Activated CD8-positive, alpha-beta memory T cell treated with anti-CD3 and anti-CD28 coated beads for 36 hours (primary cell): ENCODE measurements around the gene FNDC3B. TPM values are rescaled to one million over a fixed set of nuclear protein-coding genes. Genes with fewer than 3 reads are reported as not detected.
"Not testable (repeated sequence)": the region's sequence is repeated elsewhere in the genome, so short reads cannot be mapped to it uniquely, and the experiment has no call there.

ENCODE experiments used
- CTCF ChIA-PET: fragments of 350-600 bp; sonication (Branson Sonifier 250); formaldehyde crosslinking; loops from one replicate; lab custom pipeline; 2021; ENCODE audit warnings: antibody characterized with exemption; lab: Charles Lee
- POLR2A ChIA-PET: fragments of 350-600 bp; sonication (Branson Sonifier 250); formaldehyde crosslinking; loops from one replicate; lab custom pipeline; 2021; ENCODE audit warnings: antibody characterized with exemption; lab: Charles Lee
- total RNA-seq, 2 experiments: library from RNA; stranded (reverse); gene quantifications; one replicate each; pipeline ENCODE4 v1.2.3, GENCODE V29; 2021

Gene FNDC3B
- total RNA-seq, 2 experiments from 2014 or later = 19.0 to 24.2 TPM

DNA sequence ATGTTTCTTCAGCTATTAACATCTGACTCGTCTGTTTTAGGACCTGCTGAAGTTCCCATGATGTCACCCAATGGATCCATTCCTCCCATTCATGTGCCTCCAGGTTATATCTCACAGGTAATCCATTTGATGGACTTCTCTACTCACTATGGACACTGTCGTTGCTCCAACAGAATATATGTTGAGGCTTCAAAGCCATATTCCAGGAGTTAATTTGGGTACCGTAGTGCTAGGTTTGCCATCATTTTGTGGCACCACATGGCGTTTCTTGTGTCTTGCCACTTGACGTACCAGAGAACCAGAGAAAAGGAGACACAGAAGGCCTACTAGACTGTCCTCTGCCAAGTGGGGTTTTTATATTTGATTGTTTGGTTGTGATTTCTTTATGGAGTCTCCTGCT is 187.5 kb downstream of the FNDC3B start:
- POLR2A ChIA-PET = no interaction called here

GRCh38 chr3:172227340-172228035 is 188.1 kb downstream of the FNDC3B start:
- ChIA-PET POLR2A (no interaction called here), CTCF (no interaction called here)

More for the DNA sequence above, 187.5 kb downstream of the FNDC3B start:
- CTCF ChIA-PET = no interaction called here

DNA sequence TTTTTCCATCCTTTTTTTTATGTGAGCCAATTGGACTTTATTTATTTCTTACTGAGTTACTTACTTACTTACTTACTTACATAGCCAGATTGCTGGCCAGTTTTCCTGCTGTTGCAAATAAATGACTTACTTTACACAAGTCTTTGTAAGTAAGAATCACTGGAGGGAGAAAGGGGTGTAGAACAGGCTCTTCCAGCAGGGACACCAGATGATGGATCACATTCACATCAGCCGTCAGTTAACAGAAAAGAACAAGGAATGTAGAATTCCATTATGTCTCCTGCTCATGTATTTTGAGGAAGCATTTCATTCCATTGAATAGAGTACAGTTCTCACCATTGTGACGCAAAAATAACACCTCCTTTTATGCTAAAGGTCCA is 188.6 kb downstream of the FNDC3B start:
- ChIA-PET CTCF (no interaction called here), POLR2A (no interaction called here)

DNA sequence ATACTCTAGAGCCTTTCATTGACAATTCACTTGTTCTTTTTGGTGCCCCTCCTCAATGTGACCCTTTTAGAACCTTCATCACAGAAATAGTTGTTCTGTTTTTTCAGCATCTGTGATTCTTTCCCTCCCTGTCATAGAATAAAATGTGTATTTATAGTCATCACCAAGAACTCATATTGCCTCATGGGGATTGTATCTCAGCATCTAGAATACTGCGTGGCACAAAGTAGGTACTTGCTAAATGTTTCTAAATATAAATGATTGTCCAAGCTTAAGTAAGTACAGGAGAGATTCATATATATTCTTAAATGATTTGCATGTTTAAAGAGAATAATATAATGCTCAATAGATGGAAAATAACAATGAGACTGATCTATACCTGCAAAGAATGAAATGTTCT is 190.1 kb downstream of the FNDC3B start:
- ChIA-PET POLR2A (no interaction called here), CTCF (no interaction called here)

- CTCF ChIA-PET = no interaction called here
- POLR2A ChIA-PET = no interaction called here
Measured at GRCh38 chr3:172231318-172231901, 192.0 kb downstream of the FNDC3B start.

DNA sequence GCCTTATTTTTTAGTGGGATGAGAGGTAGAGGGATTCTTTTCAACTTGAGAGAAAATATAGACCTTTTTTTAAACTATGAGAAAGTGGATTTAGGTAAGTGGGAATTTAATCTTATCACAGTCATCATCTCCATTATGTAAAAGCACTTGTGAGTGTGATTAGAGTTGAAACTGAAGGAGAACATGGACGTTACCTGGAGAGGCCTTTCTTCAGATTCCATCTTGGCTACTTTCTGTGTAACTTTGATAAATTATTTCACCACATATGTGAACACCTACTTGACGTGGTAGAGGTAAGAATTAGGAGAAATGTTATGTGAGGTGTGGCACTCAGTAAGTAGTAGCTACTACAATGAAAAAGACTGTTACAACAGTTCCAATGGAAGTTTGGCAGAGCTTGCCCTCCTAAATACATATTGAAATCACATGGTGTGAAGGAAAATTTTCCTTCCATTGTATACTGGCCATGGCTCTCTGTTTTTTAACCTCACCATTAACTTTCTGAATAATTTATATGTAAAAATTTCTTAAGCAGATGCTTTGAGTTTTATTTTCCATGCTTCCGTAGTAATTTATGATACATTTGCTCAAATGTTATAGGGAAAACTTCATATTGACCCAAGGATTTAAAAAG is 193.3 kb downstream of the FNDC3B start:
- CTCF ChIA-PET = no interaction called here

DNA sequence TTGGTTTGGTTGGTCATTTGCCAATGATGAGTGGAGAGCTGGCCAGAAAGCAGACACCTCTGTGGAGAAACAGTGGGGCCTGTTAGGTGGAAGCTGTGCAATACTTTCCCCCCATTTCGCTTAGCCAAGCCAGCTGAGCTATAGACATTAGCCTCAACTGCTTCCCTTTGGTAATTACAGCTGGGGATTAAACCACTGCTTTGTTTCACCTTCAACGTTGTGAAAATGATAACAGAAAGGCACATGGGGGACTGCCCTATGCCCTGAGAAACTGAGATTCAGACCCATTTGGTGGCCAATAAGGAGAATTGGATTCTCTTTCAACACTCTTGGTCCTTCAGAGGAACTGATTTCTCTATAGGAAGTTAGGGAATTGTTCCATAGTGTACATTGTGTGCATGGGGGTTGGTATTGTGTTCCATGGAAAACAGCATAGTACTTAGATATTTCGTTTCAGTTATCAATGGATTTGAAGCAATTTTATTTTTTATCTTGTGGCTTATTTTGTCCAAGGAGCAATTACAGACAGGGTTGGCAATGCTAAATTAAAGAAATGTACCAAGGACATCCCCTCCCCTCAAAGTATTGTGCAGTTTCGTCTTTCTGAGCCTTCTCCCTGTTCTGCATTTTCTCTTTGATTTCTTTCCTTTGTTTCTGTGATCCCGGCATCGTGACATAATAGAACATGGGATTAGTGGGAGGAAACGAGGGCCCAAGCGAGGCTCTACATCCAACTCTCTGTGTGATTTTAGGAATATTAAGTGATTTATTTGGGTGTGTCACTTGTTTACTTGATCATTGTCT is 194.3 kb downstream of the FNDC3B start:
- ChIA-PET CTCF (no interaction called here), POLR2A (no interaction called here)

More for the DNA sequence above, 193.3 kb downstream of the FNDC3B start:
- POLR2A ChIA-PET = no interaction called here

- ChIA-PET POLR2A (no interaction called here), CTCF (no interaction called here)
Measured at GRCh38 chr3:172235698-172236097, 196.3 kb downstream of the FNDC3B start.

- ChIA-PET CTCF (no interaction called here), POLR2A (no interaction called here)
Measured at GRCh38 chr3:172236771-172237742, 197.7 kb downstream of the FNDC3B start.

DNA sequence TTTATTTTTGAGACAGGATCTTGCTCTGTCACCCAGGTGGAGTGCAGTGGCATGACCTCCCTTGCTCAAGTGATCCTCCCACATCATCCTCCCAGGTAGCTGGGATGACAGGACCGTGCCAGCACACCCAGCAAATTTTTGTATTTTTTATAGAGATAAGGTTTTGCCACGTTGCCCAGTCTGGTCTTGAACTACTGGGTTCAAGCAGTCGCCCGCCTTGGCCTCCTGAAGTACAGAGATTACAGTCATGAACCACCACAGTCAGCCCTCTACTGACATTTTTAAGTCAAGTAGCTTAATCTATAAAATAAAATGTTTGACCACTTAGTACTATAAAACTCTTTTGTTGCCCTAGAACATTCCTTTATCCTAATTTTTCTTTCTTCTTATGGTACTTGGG is 198.8 kb downstream of the FNDC3B start:
- POLR2A ChIA-PET = no interaction called here
- CTCF ChIA-PET = no interaction called here

- ChIA-PET POLR2A (interaction anchor here (0.7 kb wide), 1 partner anchor 211 kb away, joined by 8 read pairs; no protein-coding TSS in a partner anchor), CTCF (interaction anchor here (0.7 kb wide), 1 partner anchor 98 kb away, joined by 4 read pairs; no protein-coding TSS in a partner anchor)
Measured at GRCh38 chr3:172239218-172239790, 199.9 kb downstream of the FNDC3B start.

DNA sequence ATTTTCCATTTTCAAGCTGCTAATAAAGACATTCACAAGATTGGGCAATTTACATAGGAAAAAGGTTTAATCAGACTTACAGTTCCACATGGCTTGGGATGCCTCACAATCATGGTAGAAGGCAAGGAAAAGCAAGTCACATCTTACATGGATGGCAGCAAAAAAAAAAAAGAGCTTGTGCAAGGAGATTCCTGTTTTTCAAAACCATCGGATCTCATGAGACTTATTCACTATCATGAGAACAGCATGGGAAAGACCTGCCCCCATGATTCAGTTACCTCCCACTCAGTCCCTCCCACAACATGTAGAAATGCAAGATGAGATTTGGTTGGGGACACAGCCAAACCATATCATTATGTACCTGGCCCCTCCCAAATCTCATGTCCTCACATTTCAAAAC is 202.0 kb downstream of the FNDC3B start:
- CTCF ChIA-PET = no interaction called here
- POLR2A ChIA-PET = no interaction called here

DNA sequence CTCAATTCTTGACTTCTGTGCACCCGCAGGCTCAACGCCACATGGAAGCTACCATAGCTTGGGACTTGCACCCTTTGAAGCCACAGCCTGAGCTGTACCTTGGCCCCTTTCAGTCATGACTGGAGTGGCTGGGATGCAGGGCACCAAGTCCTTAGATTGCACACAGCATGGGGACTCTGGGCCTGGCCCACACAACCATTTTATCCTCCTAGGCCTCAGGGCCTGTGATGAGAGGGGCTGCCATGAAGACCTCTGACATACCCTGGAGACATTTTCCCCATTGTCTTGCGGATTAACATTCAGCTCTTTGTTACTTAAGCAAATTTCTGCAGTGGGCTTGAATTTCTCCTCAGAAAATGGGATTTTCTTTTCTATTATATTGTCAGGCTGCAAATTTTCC is 203.1 kb downstream of the FNDC3B start:
- POLR2A ChIA-PET, CTCF ChIA-PET: not testable (repeated sequence)

- CTCF ChIA-PET, POLR2A ChIA-PET: not testable (repeated sequence)
Measured at GRCh38 chr3:172243376-172243775, 204.0 kb downstream of the FNDC3B start.

GRCh38 chr3:172244011-172244410 is 204.6 kb downstream of the FNDC3B start:
- CTCF ChIA-PET = interaction anchor here (0.7 kb wide), 2 partner anchors 122 to 519 kb away, joined by 4 to 5 read pairs; no protein-coding TSS in a partner anchor
- POLR2A ChIA-PET = no interaction called here

DNA sequence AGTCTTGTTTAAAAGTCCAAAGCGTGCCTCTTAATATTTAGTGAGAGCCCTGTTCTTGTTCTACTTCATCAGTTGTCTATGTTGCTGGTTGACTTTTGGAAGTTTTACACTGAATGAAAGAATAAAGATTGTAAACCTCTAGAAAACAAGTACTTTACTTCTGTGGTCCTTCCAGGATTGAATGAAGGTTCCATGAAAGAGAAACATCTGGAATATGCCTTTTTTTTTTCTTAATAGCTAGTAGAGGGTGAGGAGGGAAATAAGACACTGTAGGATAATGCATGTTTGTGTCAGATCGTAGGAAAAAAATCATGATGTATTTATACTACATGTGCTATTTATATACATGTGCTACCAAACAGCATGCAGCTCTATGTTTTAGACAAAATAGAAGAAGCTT is 205.9 kb downstream of the FNDC3B start:
- CTCF ChIA-PET = no interaction called here

DNA sequence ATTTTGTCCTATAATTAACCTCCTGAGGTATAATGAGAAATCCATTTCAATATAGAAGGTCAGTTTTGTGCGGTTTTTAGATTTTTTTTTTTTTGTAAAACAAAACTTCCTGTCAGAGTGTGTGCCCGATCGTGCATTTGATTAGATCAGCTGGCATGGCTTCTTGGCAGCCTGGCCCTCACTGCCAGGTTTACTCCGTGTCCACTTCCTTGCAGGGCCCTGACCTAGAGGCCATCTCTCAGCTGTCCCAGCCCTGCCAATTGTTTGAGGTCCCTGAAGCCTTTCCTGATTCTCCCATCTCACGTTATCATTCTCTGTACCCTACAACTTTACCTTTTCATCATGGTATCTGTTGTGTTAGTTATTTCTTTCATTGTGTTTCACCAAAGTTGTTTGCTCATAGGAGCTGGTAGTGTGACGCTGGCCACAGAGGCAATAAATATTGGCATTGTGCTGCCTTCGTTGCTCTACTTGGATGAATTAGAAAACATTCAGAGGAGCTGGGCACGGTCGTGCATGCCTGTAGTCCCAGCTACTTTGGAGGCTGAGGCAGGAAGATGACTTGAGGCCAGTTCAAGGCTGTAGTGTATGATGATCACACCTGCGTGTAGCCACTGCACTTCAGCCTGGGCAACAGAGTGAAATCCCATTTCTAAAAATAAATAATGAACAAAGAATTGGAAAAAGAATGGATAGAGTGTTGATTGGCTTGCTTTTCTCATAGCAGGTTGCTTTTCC is 206.9 kb downstream of the FNDC3B start:
- CTCF ChIA-PET = no interaction called here
- POLR2A ChIA-PET = no interaction called here

More for the DNA sequence above, 205.9 kb downstream of the FNDC3B start:
- POLR2A ChIA-PET = no interaction called here
